Nephron (organoid): Measurements from ENCODE around the gene SLC25A12.
"Not testable (repeated sequence)": the region's sequence is repeated elsewhere in the genome, so short reads cannot be mapped to it uniquely, and the experiment has no call there.

Experiments
- H3K27ac Mint-ChIP-seq, 3 experiments: 2 replicates each; pipeline ENCODE4 v1.8.0; 2020; ENCODE audit warnings: mixed read lengths in 3 of 3, mild to moderate bottlenecking in 2 of 3, moderate library complexity in 1 of 3
- H3K27me3 Mint-ChIP-seq: 2 replicates; pipeline ENCODE4 v1.8.0; 2021; ENCODE audit warnings: low read depth, mild to moderate bottlenecking, moderate library complexity, mixed read lengths
- H3K36me3 Mint-ChIP-seq: 2 replicates; pipeline ENCODE4 v1.8.0; 2020; ENCODE audit warnings: low read depth, mixed read lengths
- H3K4me1 Mint-ChIP-seq: 2 replicates; pipeline ENCODE4 v1.8.0; 2020; ENCODE audit warnings: mixed read lengths
- H3K4me3 Mint-ChIP-seq, 3 experiments: 2 replicates each; pipeline ENCODE4 v1.8.0; 2020; ENCODE audit warnings: mild to moderate bottlenecking in 3 of 3, mixed read lengths in 3 of 3, moderate library complexity in 2 of 3
- H3K9me3 Mint-ChIP-seq: 2 replicates; pipeline ENCODE4 v1.8.0; 2020; ENCODE audit warnings: mixed read lengths
- CTCF ChIP-seq, 3 experiments: fragments of 200-600 bp; sonication (generic); IDR thresholded peaks; one replicate each; pipeline ENCODE4 v1.5.0; 2021; ENCODE audit warnings: antibody characterized with exemption in 3 of 3; ENCODE audit not compliant: unreplicated experiment in 3 of 3

The SLC25A12 gene

GRCh38 chr2:171913517-171913916 lies 19.5 kb upstream of the SLC25A12 start:
- Mint-ChIP-seq H3K4me3 (no peak overlapping the region), H3K36me3 (no peaks in the 10 kb centered on the region), H3K9me3 (no peaks in the 10 kb centered on the region), H3K4me1 (no peaks in the 10 kb centered on the region), H3K27ac (no peak overlapping the region), H3K27me3 (no peaks in the 10 kb centered on the region)
- TF ChIP-seq CTCF (IDR thresholded peaks at IDR 0.05; ENCODE audit: unreplicated experiment in 3 of 3), result no peak

- no peaks in the 10 kb centered on the region for H3K27me3 Mint-ChIP-seq
- H3K4me1 Mint-ChIP-seq, result no peaks in the 10 kb centered on the region
- no peak overlapping the region for H3K27ac Mint-ChIP-seq
- no peak overlapping the region for H3K4me3 Mint-ChIP-seq
- no peaks in the 10 kb centered on the region for H3K9me3 Mint-ChIP-seq
- no peak for TF ChIP-seq CTCF (IDR thresholded peaks at IDR 0.05; ENCODE audit: unreplicated experiment in 3 of 3)
- H3K36me3 Mint-ChIP-seq, result no peaks in the 10 kb centered on the region
Measured at GRCh38 chr2:171910494-171910893, 16.4 kb upstream of the SLC25A12 start.

- H3K27me3 Mint-ChIP-seq, result no peaks in the 10 kb centered on the region
- H3K4me3 Mint-ChIP-seq, result no peak overlapping the region
- H3K4me1 Mint-ChIP-seq, result no peaks in the 10 kb centered on the region
- H3K36me3 Mint-ChIP-seq, result no peaks in the 10 kb centered on the region
- no peak overlapping the region for H3K27ac Mint-ChIP-seq
- no peak for TF ChIP-seq CTCF (IDR thresholded peaks at IDR 0.05; ENCODE audit: unreplicated experiment in 3 of 3)
- no peaks in the 10 kb centered on the region for H3K9me3 Mint-ChIP-seq
Measured at GRCh38 chr2:171909266-171909665, 15.2 kb upstream of the SLC25A12 start.

GRCh38 chr2:171908235-171908634 lies 14.2 kb upstream of the SLC25A12 start:
- no peaks in the 10 kb centered on the region for H3K9me3 Mint-ChIP-seq
- H3K27me3 Mint-ChIP-seq, result no peaks in the 10 kb centered on the region
- no peak for TF ChIP-seq CTCF (IDR thresholded peaks at IDR 0.05; ENCODE audit: unreplicated experiment in 3 of 3)
- no peak overlapping the region for H3K4me3 Mint-ChIP-seq
- no peak overlapping the region for H3K27ac Mint-ChIP-seq
- H3K4me1 Mint-ChIP-seq, result no peaks in the 10 kb centered on the region
- H3K36me3 Mint-ChIP-seq, result no peaks in the 10 kb centered on the region

GRCh38 chr2:171902840-171903420 lies 8.9 kb upstream of the SLC25A12 start:
- Mint-ChIP-seq H3K27ac (no peak overlapping the region), H3K27me3 (no peaks in the 10 kb centered on the region), H3K4me3 (no peak overlapping the region), H3K36me3 (no peaks in the 10 kb centered on the region), H3K4me1 (no peaks in the 10 kb centered on the region), H3K9me3 (peaks cover 3% of the 10 kb centered on the region)
- TF ChIP-seq CTCF (IDR thresholded peaks at IDR 0.05; ENCODE audit: unreplicated experiment in 3 of 3), result no peak

- not testable (repeated sequence) for H3K4me3 Mint-ChIP-seq, H3K27ac Mint-ChIP-seq, H3K27me3 Mint-ChIP-seq, H3K9me3 Mint-ChIP-seq, H3K36me3 Mint-ChIP-seq, H3K4me1 Mint-ChIP-seq
Measured at GRCh38 chr2:171899623-171900282, 5.7 kb upstream of the SLC25A12 start.
